Panc1 (cell line): ENCODE data around the gene IQGAP1.

Experiments
- CTCF ChIP-seq: fragments of 450-650 bp; IDR thresholded peaks from 2 replicates; pipeline ENCODE4 v1.5.1; 2017; ENCODE audit warnings: mild to moderate bottlenecking
- POLR2AphosphoS5 ChIP-seq: IDR thresholded peaks from 2 replicates; pipeline ENCODE4 v1.6.1; 2012; ENCODE audit warnings: mild to moderate bottlenecking, low read depth, low read length, moderate library complexity
- SIN3A ChIP-seq: IDR thresholded peaks from 2 replicates; pipeline ENCODE4 v1.6.1; 2012; ENCODE audit warnings: low read depth, mild to moderate bottlenecking, low read length, moderate library complexity, borderline replicate concordance; ENCODE audit not compliant: insufficient read depth

DNA sequence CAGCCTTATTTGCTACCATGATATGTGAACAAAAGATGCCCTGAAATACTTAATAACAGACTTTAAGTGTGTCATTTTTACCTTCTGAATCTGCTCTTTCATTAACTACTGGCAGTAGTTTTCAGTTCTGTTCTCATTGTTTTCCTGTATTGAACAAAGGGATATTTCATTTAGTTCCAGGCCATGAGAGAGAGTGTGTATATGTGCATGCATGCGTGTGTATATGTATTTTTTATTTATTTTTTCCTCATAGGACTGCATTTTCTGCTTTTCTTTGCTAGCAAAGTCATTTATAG lies 94.9 kb downstream of the IQGAP1 start:
- TF ChIP-seq CTCF (no peak), POLR2AphosphoS5 (no peak), SIN3A (no peak)
